ENCODE measurements around the gene HERC4.
"Not testable (repeated sequence)": the region's sequence is repeated elsewhere in the genome, so short reads cannot be mapped to it uniquely, and the experiment has no call there.

Gene HERC4

DNA sequence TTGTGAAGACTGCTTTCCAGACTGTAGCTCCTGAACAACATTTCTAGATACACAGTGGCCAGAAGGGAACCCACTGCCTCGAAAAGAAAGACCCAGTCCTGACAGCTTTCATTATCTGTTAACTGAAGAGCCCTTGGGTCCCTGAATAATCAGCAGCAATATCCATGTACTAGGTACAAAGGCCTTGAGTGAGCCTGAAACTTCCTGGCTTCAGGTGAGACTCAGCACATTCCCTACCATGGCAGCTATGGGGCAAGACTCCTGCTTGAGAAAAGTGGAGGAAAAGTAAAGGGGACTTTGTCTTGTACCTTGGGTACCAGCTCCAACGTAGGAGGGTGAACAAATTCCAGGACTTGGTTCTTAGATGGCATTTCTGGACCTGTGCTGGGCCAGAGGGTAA, 97.8 kb downstream of the HERC4 start:
- TF ChIP-seq, protein P1, sequence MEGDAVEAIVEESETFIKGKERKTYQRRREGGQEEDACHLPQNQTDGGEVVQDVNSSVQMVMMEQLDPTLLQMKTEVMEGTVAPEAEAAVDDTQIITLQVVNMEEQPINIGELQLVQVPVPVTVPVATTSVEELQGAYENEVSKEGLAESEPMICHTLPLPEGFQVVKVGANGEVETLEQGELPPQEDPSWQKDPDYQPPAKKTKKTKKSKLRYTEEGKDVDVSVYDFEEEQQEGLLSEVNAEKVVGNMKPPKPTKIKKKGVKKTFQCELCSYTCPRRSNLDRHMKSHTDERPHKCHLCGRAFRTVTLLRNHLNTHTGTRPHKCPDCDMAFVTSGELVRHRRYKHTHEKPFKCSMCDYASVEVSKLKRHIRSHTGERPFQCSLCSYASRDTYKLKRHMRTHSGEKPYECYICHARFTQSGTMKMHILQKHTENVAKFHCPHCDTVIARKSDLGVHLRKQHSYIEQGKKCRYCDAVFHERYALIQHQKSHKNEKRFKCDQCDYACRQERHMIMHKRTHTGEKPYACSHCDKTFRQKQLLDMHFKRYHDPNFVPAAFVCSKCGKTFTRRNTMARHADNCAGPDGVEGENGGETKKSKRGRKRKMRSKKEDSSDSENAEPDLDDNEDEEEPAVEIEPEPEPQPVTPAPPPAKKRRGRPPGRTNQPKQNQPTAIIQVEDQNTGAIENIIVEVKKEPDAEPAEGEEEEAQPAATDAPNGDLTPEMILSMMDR (IDR thresholded peaks at IDR 0.05; ENCODE audit: extremely low read depth, missing control alignments): no peak
- no peak for DNase-seq (ENCODE audit: low spot score)

DNA sequence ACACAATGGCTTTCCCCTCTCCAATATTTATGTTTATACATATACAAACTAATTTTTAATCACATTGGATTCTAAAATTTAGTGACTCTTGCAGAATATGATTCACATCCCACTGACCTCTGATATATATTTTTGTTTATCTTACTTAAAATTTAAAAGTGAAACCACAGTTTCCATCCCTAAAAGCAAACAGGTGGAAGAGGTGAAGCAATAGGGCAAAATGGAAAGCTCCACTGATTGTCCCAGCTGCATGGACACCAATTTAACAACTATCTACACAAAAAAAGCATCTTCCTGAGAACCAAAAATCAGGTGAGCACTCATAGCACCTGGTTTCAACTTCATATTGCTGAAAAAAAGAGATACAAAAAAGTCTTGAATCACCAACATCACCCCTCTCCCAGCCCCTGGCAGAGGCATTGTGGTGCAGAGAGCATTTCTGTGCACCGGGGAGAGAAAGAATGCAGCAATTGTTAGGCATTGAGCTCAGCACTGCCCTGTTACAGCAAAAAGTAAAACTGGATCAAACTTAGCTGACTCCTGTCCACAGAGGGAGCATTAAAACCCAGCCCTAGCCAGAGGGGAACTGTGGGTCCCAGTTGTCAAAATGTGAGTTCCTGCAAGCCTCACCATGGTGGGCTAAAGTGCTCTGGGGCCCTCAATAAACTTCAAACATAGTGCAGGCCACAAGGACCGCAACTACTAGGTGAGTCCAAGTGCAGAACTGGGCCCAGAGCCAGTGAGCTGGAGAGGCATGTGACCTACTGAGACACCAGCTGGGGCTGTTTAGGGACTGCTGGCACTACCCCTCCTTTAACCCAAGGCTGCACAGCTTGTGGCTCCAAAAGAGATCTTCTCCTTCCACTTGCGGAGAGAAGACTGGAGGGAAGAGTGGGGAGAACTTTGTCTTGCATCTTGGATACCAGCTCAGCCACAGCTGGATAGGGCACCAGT, 98.5 kb downstream of the HERC4 start:
- no peak for DNase-seq (ENCODE audit: low spot score)
- TF ChIP-seq, protein P1 (IDR thresholded peaks at IDR 0.05; ENCODE audit: extremely low read depth, missing control alignments): no peak

DNA sequence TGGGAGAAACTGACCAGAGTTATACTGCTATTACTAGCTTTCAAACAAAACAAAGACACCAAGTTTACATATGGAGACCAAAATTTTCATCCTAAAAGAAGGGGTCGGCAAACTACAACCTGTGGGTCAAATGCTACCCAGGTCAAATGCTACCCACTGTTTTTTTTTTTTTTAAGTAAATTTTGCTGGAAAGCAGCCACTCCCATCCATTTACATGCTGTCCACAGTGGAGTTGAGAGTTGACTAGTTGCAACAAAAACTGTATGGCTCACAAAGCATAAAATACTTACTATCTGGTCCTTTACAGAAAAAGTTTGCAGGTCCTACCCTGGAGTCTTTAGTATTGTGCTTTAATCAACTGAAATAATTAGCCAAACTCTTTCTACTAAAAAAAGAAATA, 99.2 kb downstream of the HERC4 start:
- TF ChIP-seq, protein P1 (IDR thresholded peaks at IDR 0.05; ENCODE audit: extremely low read depth, missing control alignments): no peak
- DNase-seq (ENCODE audit: low spot score): no peak

- TF ChIP-seq, protein P1 (IDR thresholded peaks at IDR 0.05; ENCODE audit: extremely low read depth, missing control alignments): no peak
- no peak for DNase-seq (ENCODE audit: low spot score)
Observed at GRCh38 chr10:67971311-67971710, 103.8 kb downstream of the HERC4 start.

GRCh38 chr10:67969875-67970274, 105.2 kb downstream of the HERC4 start:
- DNase-seq (ENCODE audit: low spot score): no peak
- TF ChIP-seq, protein P1 (IDR thresholded peaks at IDR 0.05; ENCODE audit: extremely low read depth, missing control alignments): no peak

- not testable (repeated sequence) for DNase-seq (ENCODE audit: low spot score)
Observed at GRCh38 chr10:67966035-67966434, 109.0 kb downstream of the HERC4 start.

- no peak for DNase-seq (ENCODE audit: low spot score)
- TF ChIP-seq, protein P1 (IDR thresholded peaks at IDR 0.05; ENCODE audit: extremely low read depth, missing control alignments): no peak
Observed at GRCh38 chr10:67965456-67965855, 109.6 kb downstream of the HERC4 start.

Data from GM20000 (cell line).